Posterior cingulate gyrus (tissue), 11 donors: ENCODE results near the gene CCDC150.
"Not testable (repeated sequence)": the region's sequence is repeated elsewhere in the genome, so short reads cannot be mapped to it uniquely, and the experiment has no call there.

Source experiments
- DNase-seq, 10 donors: peaks; one replicate each; pipeline versions ENCODE4 v3.0.0 to v3.0.0-alpha.2; 2020 to 2021; ENCODE audit warnings: mixed read lengths in 3 of 10
- intact Hi-C: fragments of 100-400 bp; cut with DNase I; formaldehyde crosslinking; loops from one replicate; pipeline ENCODE4 v1.15.1; 2023

Gene CCDC150

GRCh38 chr2:196618661-196619060 lies 20.9 kb upstream of the CCDC150 start:
- DNase-seq: no peak
- intact Hi-C loops: no loop called here

- intact Hi-C loops: no loop called here
- no peak for DNase-seq
Observed at GRCh38 chr2:196630531-196630930, 9.0 kb upstream of the CCDC150 start.

- intact Hi-C loops: loop anchor here (5.0 kb wide), 1 partner anchor 333 kb away; no protein-coding TSS in a partner anchor
- DNase-seq: no peak
Observed at GRCh38 chr2:196635156-196635555, 4.4 kb upstream of the CCDC150 start.

- intact Hi-C loops: loop anchor here (2.0 to 5.0 kb wide), 2 partner anchors 44 to 336 kb away; no protein-coding TSS in a partner anchor
- peak in 1 of 10 donors; percentile 64 for DNase-seq
Observed at GRCh38 chr2:196638765-196639164, 750 bp upstream of the CCDC150 start.

GRCh38 chr2:196640031-196640548 lies 575 bp downstream of the CCDC150 start:
- intact Hi-C loops: no loop called here
- no peak for DNase-seq

GRCh38 chr2:196649202-196649601 lies 9.7 kb downstream of the CCDC150 start:
- DNase-seq: no peak
- intact Hi-C loops: no loop called here

- intact Hi-C loops: no loop called here
- no peak for DNase-seq
Observed at GRCh38 chr2:196651387-196652094, 12.0 kb downstream of the CCDC150 start.

- no peak for DNase-seq
- intact Hi-C loops: no loop called here
Observed at GRCh38 chr2:196652869-196653268, 13.4 kb downstream of the CCDC150 start.

- intact Hi-C loops: no loop called here
- DNase-seq: no peak
Observed at GRCh38 chr2:196653843-196654242, 14.3 kb downstream of the CCDC150 start.

- intact Hi-C loops: no loop called here
- DNase-seq: no peak
Observed at GRCh38 chr2:196655761-196656160, 16.2 kb downstream of the CCDC150 start.

- intact Hi-C loops: no loop called here
- DNase-seq: no peak
Observed at GRCh38 chr2:196657333-196657732, 17.8 kb downstream of the CCDC150 start.

GRCh38 chr2:196659844-196660243 lies 20.3 kb downstream of the CCDC150 start:
- no peak for DNase-seq
- intact Hi-C loops: no loop called here

- intact Hi-C loops: no loop called here
- DNase-seq: no peak
Observed at GRCh38 chr2:196660244-196660643, 20.7 kb downstream of the CCDC150 start.

GRCh38 chr2:196670342-196670741 lies 30.8 kb downstream of the CCDC150 start:
- intact Hi-C loops: no loop called here
- DNase-seq: no peak

GRCh38 chr2:196675963-196676362 lies 36.4 kb downstream of the CCDC150 start:
- intact Hi-C loops: no loop called here
- DNase-seq: no peak

- DNase-seq: no peak
- intact Hi-C loops: no loop called here
Observed at GRCh38 chr2:196677404-196677803, 37.9 kb downstream of the CCDC150 start.

- intact Hi-C loops: no loop called here
- no peak for DNase-seq
Observed at GRCh38 chr2:196679368-196679767, 39.9 kb downstream of the CCDC150 start.

- intact Hi-C loops: no loop called here
- no peak for DNase-seq
Observed at GRCh38 chr2:196681510-196681909, 42.0 kb downstream of the CCDC150 start.

- intact Hi-C loops: no loop called here
- no peak for DNase-seq
Observed at GRCh38 chr2:196685792-196686191, 46.3 kb downstream of the CCDC150 start.

- intact Hi-C loops, DNase-seq: not testable (repeated sequence)
Observed at GRCh38 chr2:196686737-196687136, 47.2 kb downstream of the CCDC150 start.

GRCh38 chr2:196696423-196697079 lies 57.0 kb downstream of the CCDC150 start:
- intact Hi-C loops: no loop called here
- DNase-seq: no peak

GRCh38 chr2:196697825-196698224 lies 58.3 kb downstream of the CCDC150 start:
- no peak for DNase-seq
- intact Hi-C loops: no loop called here
